ENCODE results near the gene ATP8B1. TPM values are rescaled to one million over a fixed set of nuclear protein-coding genes. Genes with fewer than 3 reads are reported as not detected.

Gene ATP8B1
- total RNA-seq, 2 donors from 2014 or later = 6.0 to 13.0 TPM

DNA sequence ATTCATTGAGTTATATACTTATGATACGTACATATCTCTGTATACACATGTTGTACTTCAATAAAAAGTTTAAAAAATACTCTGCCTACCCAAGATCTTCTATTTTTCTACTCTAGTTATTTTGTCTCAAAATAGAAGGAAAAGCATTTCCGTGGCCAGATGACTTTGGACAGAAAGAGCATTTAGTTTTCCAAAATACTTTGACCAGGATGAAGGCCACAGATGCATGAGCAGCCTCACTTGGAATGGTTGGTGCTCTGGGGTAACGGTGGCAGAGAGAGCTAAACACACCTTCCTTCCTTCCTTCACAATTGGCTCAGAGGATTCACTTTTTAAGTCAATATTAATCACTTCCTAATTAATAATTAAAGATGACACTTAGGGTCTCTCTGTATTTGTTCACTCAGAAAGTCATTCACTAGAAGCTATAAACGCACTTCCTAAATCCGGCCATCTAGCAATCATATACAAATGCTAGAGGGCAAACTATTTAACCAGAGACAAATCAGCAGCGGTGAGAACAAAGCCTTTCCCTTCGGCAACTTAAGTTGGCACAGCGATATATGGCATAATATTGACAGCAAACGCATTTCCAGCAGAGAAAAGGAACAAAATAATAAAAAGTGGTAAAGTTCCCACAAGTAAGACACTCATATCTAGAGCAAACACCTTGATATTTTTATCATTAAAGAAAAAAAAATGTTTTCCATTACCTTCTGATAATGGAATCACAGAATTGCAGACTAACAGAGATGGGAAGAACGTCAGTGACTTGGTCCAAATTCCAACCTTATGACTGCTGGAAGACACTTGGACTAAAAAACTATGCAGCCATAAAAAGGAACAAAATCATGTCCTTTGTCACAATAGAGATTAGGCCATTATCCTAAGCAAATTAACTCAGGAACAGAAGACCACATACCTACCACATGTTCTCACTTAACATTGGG is 125.6 kb downstream of the ATP8B1 start:
- no peak overlapping the region for H3K27ac ChIP-seq
- H3K9me3 ChIP-seq = peaks cover 0 to 6% of the 10 kb centered on the region in 2 donors
- no peak overlapping the region for H3K4me3 ChIP-seq
- TF ChIP-seq, protein P1, sequence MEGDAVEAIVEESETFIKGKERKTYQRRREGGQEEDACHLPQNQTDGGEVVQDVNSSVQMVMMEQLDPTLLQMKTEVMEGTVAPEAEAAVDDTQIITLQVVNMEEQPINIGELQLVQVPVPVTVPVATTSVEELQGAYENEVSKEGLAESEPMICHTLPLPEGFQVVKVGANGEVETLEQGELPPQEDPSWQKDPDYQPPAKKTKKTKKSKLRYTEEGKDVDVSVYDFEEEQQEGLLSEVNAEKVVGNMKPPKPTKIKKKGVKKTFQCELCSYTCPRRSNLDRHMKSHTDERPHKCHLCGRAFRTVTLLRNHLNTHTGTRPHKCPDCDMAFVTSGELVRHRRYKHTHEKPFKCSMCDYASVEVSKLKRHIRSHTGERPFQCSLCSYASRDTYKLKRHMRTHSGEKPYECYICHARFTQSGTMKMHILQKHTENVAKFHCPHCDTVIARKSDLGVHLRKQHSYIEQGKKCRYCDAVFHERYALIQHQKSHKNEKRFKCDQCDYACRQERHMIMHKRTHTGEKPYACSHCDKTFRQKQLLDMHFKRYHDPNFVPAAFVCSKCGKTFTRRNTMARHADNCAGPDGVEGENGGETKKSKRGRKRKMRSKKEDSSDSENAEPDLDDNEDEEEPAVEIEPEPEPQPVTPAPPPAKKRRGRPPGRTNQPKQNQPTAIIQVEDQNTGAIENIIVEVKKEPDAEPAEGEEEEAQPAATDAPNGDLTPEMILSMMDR (IDR thresholded peaks at IDR 0.05) = no peak
- H3K4me1 ChIP-seq = no peaks in the 10 kb centered on the region
- no peak for DNase-seq (ENCODE audit: low spot score)
- H3K27me3 ChIP-seq = no peaks in the 10 kb centered on the region
- H3K36me3 ChIP-seq = peaks cover 11% of the 10 kb centered on the region

DNA sequence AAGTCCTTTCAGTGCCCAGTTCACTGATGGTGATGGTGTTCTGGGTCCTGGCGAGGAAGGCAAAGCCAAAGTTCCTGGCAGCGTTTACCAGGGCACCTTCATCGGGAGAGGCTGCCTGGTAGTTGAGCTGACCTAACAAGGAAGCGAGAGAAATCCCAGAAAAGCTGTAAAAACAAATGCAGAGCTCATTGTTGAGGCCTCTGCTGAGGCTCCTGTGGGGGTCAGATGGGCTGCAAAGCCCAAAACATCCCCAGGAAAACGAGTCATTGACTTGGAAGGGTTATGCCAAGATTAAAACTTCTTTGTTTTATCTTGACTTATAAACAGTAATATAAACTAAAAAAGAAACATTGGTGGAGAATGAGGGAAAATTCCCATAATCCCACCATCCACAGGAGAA is 128.2 kb downstream of the ATP8B1 start:
- H3K4me3 ChIP-seq = no peak overlapping the region
- H3K27ac ChIP-seq = no peak overlapping the region
- H3K27me3 ChIP-seq = no peaks in the 10 kb centered on the region
- peaks cover 0 to 6% of the 10 kb centered on the region in 2 donors for H3K9me3 ChIP-seq
- TF ChIP-seq, protein P1 (IDR thresholded peaks at IDR 0.05) = no peak
- H3K36me3 ChIP-seq = peaks cover 16% of the 10 kb centered on the region
- no peaks in the 10 kb centered on the region for H3K4me1 ChIP-seq
- no peak for DNase-seq (ENCODE audit: low spot score)

DNA sequence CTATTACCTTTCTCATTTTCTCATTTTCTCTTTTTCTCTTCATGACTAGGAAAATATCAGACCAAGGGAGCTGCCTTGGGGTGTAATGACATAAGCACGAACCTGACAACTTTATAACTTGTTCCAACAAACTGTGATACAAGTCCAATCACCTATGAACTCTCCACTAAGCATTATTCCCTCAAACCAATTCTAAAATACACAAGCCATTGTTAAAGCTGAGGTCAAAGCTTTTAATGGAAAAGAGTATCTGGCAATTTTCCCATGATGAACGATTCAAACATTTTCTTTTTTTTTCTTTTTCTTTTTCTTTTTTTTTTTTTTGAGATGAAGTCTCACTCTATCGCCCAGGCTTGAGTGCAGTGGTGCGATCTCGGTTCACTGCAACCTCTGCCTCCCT is 133.1 kb downstream of the ATP8B1 start:
- DNase-seq (ENCODE audit: low spot score) = no peak
- no peak overlapping the region for H3K4me3 ChIP-seq
- H3K27me3 ChIP-seq = no peaks in the 10 kb centered on the region
- peaks cover 16% of the 10 kb centered on the region for H3K36me3 ChIP-seq
- no peak overlapping the region for H3K27ac ChIP-seq
- peaks cover 0 to 6% of the 10 kb centered on the region in 2 donors for H3K9me3 ChIP-seq
- H3K4me1 ChIP-seq = peaks cover 0 to 16% of the 10 kb centered on the region in 2 donors
- TF ChIP-seq, protein P1 (IDR thresholded peaks at IDR 0.05) = no peak

DNA sequence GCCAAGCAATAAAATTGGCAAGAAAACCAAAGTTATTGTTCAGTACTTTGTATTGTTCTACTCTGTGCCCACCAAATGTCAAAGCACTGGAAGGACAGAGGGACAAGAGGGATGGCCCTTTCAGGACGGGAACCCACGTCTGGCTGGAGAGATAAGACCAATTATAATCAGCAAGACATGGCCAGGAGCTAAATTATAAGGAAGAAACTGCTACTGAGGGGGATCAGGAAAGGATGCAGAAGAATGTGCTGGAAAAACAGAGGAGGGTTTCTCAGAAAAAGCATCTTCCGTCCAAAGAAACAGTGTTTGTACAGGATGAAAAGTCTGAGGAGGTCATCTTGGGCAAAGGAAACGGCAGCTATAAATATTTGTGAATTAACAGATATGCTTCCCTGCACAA is 135.1 kb downstream of the ATP8B1 start:
- H3K4me3 ChIP-seq = no peak overlapping the region
- H3K9me3 ChIP-seq = peaks cover 0 to 2% of the 10 kb centered on the region in 2 donors
- peaks cover 0 to 16% of the 10 kb centered on the region in 2 donors for H3K4me1 ChIP-seq
- peaks cover 6% of the 10 kb centered on the region for H3K36me3 ChIP-seq
- TF ChIP-seq, protein P1 (IDR thresholded peaks at IDR 0.05) = no peak
- peak; percentile 13 for DNase-seq (ENCODE audit: low spot score)
- H3K27ac ChIP-seq = no peak overlapping the region
- H3K27me3 ChIP-seq = no peaks in the 10 kb centered on the region

DNA sequence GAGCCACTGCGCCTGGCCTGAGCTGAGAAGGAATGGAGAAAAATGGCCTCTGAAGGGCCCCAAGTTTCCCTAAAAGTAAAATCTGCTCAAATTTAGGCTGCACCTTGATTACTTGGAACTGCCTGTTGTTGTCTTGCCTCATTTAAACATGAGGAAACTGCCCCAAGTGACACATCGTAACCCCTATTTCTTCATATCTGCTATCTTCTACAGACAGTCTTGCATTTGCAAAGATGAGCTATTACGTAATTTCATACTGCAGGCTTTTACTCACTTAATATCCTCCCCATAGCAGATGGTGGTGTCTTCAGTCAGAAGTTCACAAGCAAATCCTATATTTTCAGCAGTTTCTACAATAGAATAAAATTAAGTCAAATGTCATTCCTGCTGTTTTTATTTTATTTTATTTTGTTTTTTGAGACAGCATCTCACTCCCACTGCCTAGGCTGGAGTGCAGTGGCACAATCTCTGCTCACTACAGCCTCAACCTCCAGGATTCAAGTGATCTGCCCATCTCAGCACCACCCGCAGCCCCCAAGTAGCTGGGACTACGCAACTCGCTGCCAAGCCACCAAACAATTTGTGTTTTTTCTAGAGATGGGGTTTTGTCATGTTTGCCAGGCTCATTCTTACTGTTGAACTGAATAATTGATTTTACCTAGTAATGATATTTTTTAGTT is 136.2 kb downstream of the ATP8B1 start:
- Histone ChIP-seq H3K27ac (peak overlapping the region; percentile 27 to 52), H3K9me3 (no peaks in the 10 kb centered on the region), H3K4me1 (peaks cover 0 to 16% of the 10 kb centered on the region in 2 donors), H3K4me3 (no peak overlapping the region), H3K36me3 (peaks cover 5% of the 10 kb centered on the region), H3K27me3 (no peaks in the 10 kb centered on the region)
- TF ChIP-seq, protein P1 (IDR thresholded peaks at IDR 0.05) = no peak
- DNase-seq (ENCODE audit: low spot score) = peak; percentile 46
